ENCODE measurements around the gene CDK5.
A peak's percentile ranks its signal among the peaks of the same experiment; 100 is the strongest.
"Not testable (repeated sequence)": the region's sequence is repeated elsewhere in the genome, so short reads cannot be mapped to it uniquely, and the experiment has no call there.

CDK5 gene

GRCh38 chr7:151056666-151057505, 811 bp downstream of the CDK5 start:
- no peak for DNase-seq

- DNase-seq = no peak
Measured at GRCh38 chr7:151056283-151056665, 1.4 kb downstream of the CDK5 start.

GRCh38 chr7:151053751-151054150, 3.9 kb downstream of the CDK5 start:
- DNase-seq = no peak

- DNase-seq = no peak
Measured at GRCh38 chr7:151053096-151053495, 4.6 kb downstream of the CDK5 start.

GRCh38 chr7:151051108-151051507, 6.6 kb downstream of the CDK5 start:
- DNase-seq = peak; percentile 59

DNA sequence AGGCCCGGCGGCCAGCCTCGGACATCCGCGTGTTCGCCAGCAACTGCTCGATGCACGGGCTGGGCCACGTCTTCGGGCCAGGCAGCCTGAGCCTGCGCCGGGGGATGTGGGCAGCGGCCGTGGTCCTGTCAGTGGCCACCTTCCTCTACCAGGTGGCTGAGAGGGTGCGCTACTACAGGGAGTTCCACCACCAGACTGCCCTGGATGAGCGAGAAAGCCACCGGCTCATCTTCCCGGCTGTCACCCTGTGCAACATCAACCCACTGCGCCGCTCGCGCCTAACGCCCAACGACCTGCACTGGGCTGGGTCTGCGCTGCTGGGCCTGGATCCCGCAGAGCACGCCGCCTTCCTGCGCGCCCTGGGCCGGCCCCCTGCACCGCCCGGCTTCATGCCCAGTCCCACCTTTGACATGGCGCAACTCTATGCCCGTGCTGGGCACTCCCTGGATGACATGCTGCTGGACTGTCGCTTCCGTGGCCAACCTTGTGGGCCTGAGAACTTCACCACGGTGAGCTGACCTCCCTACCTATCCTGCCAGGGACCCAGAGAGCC, 8.7 kb downstream of the CDK5 start:
- no peak for DNase-seq

DNA sequence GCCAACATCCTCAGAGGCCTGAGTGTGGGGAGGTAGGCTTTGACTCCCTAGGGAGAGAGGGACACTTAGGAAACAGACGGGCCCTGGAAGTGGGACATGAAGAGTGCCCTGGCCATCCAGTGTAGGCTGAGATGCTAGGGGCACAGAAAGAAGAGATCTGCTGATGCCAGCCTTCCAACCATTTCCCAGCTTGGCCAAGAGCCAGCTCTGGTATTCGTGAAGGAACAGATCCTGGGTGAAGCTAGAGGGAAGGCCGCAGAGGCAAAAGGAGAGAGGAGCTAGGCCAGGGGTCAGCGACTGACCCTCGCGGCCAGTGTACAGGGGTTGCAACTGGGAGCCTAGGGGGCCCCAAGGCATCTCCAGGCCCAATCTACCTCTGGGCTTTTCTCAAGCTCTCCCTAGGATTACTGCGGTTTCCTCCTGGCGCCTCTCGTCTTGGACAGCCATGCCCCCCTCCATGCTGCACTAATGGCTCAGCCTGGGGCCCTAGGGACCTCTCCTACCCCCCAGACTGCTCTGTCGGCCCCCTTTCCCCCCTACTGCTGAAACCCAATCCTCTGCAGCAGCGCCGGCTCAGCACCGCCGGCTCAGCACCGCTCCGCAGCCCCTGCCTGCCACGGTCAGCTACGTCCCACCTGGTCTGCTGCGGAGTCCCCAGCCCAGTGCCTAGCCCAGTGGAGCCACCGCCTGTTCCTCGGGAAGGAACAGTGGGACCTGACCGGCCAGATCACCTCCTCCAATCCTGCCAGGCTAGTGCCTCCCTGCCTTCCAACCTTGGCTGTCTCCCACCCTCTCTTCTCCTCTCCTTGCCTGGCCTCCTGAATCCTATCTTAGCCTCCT, 9.5 kb downstream of the CDK5 start, which contains the start of gene ASIC3:
TSS of gene ASIC3 (plus strand) at position 556 of the 840 bp plus-strand sequence. CDS start 355 bp downstream, outside the sequence.
- no peak for DNase-seq

GRCh38 chr7:151046603-151047573, 10.8 kb downstream of the CDK5 start:
- peak; percentile 69 for DNase-seq

- DNase-seq = no peak
Measured at GRCh38 chr7:151045967-151046366, 11.7 kb downstream of the CDK5 start.

DNA sequence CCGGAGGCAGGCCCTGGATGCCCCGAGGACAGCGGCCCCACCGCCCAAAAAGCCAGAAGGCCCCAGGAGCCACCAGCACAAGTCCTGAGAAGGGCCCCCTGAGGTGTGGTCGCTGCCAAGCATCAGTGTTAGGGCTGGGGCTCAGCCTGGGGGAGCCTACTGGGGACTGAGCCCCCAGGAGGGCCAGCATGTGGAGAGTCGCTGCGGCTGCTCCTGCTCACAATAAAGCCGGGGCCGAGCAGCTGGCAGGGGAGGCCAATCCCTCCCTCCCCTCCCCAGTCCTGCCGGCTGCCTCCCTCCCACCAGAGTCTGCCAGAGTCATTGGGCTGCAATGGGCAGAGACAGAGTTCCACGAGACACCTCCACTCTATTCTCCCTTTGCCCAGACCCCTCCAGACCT, 12.4 kb downstream of the CDK5 start:
- no peak for DNase-seq

GRCh38 chr7:151043959-151044358, 13.7 kb downstream of the CDK5 start:
- DNase-seq = no peak

DNA sequence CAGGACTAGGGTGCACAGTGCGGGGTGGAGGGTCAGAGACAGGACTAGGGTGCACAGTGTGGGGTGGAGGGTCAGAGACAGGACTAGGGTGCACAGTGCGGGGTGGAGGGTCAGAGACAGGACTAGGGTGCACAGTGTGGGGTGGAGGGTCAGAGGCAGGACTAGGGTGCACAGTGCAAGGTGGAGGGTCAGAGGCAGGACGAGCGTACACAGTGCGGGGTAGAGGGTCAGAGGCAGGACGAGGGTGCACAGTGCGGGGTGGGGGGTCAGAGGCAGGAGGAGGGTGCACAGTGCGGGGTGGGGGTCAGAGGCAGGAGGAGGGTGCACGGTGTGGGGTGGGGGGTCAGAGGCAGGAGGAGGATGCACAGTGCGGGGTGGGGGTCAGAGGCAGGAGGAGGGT, 14.2 kb downstream of the CDK5 start:
- DNase-seq = not testable (repeated sequence)

- no peak for DNase-seq
Measured at GRCh38 chr7:151040616-151041375, 16.9 kb downstream of the CDK5 start.

GRCh38 chr7:151039850-151040548, 17.7 kb downstream of the CDK5 start:
- DNase-seq = no peak

DNA sequence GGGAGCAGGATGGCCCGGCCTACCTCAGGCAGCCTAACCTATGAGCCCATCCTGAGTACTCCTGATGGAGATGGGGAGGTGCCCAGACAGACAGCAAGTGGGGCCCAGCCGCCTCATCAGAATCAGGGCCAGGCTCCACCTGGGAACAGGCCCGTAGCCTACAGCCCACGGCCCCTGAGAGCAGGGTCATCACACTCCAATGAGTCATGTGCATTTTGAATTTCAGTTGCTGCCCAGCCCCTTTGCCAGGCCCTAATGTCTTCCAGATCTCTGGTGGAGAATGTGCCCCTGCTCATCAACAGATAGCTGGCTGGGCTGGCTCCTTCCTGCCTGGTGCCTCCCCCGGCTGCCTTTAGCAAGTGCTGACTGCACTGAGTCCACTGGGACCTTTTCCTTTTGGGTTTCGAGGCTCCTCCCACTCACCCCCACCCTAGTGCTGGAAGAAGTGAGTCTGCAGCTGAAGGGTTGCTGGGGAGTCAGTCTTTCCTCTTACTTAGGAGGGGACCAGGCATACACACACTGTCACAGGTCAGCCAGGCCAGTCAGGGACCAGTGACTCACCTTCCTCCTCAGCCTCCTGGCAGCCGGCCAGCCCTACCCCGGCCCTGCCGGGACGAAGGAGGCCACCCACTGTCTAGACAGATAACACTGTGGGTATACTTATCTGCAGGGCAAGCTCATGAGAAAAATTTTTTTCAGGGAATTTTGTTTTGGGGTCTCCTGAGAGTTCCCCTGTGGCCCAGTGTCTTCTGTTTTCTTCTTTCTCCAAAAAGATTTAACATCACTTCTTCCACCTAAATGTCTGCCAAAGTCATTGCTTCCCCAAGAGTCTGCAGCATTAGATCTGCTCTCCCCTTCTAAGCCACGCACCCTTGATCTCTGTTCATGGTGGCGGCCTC, 18.5 kb downstream of the CDK5 start:
- DNase-seq = peak; percentile 89

DNA sequence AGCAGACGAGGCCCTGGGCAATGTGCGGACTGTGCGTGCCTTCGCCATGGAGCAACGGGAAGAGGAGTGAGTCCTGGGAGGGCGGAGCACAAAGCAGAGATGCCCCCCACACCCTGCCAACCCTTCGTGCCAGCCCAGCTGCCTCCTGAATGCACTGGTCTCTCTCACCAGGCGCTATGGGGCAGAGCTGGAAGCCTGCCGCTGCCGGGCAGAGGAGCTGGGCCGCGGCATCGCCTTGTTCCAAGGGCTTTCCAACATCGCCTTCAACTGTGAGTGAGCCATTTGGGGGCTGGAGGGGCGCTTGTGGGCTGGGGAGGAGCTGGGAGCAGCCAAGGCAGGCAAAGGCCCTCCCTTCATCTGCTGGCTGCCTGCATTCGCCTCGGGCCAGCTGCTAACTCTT, 21.8 kb downstream of the CDK5 start:
- DNase-seq = no peak

DNA sequence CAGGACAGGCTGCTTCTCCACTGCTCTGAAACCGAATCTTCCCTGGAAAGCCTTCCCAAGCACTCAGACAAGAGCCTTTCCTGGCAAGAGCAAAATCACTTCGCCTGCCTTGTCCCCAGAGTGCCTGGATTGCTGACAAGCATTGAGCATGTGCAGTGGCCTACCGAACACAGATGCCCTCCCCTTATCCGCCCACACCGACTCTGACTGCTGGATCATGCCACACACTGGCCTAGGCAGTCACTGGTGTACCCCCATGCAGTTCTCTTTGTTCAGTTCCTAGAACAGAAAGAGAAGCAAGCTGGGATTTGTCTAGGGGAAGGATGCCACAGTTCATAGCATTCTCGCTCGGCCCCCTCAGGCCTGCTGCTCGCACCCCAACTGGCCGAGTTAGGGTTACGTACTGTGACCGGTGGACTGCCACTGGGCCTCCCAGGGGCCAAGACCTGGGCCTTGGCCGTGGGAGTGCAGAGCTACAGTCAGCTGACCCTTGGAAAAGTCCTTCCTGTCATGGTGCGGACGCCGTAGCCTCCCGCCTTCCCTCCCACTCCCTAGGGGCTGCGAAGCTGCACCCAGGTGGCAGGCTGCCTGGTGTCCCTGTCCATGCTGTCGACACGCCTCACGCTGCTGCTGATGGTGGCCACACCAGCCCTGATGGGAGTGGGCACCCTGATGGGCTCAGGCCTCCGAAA, 22.5 kb downstream of the CDK5 start:
- DNase-seq = no peak

DNA sequence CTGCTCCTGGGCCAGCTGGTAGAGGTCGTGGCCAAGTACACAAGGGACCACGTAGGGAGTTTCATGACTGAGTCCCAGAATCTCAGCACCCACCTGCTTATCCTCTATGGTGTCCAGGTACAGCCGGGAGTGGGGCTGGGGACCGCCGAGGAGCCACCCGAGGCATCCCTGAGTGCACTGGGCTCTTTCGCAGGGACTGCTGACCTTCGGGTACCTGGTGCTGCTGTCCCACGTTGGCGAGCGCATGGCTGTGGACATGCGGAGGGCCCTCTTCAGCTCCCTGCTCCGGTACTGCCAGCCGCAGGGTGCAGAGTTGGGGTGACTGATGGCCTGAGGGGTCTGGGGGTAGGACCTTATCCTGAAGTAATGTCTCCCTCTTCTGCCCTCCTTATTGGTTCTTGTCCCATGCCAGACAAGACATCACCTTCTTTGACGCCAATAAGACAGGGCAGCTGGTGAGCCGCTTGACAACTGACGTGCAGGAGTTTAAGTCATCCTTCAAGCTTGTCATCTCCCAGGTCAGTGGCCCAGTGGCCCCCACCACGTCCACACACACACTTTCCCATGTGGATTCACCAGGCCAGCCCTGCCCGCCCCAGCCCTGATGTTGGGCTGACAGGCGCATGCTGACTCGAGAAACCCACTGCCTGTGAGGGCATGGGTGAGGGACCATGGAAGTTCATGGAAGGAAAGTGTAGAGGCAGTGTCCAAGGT, 23.2 kb downstream of the CDK5 start:
- DNase-seq = no peak

All from fibroblast of skin of abdomen (primary cell).